ENCODE data around the gene OBSCN.

OBSCN gene

DNA sequence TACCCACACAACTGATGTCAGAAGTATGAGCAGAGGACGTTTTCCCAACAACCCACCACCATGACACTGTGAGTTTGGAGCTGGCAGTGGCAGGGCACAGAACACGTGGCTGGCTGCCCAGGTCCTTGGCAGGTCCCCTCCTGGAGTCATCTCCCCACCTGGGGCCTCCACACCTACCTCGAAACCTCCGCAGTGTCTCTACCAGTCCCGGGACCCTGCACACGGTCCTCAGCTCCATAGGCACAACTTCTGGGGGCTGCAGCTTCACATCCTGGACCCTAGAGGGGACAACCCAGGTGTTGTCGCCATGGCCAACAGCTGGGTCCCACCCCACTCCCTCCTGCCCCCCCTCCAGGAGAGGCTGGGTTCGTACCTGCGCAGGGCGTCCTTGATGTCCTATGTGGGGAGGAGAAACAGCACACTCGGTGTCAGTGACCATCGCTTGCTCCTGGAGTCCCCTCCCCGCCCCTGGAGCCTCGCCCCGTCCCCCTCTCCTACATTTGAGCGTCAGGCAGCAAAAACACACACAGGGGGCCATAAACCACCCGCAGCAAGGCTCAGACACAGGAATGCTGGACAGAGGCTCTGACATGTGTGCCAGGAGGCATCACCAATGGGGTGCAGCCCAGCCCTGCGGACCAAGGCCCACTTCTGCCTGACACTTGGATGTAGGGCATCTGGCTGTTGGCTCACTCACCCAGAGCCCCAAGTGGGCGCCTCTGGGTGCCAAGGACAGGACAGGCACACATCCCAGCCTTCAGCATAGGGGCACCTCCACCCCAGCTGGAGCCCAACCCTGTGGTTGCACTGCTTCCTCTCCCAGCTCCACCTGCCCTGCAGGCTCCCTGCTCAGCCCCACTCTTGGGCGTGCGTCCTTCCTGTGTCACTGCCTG is 189.2 kb downstream of the OBSCN start:
- Histone ChIP-seq H3K4me1 (ENCODE audit: insufficient read depth, low read length) (no peaks in the 10 kb centered on the region), H3K9me3 (ENCODE audit: low read length) (no peaks in the 10 kb centered on the region), H3K4me3 (ENCODE audit: low read length) (no peak overlapping the region), H3K36me3 (ENCODE audit: insufficient read depth, low read length) (peaks cover 76% of the 10 kb centered on the region), H2AFZ (ENCODE audit: low read depth, low read length) (no peak overlapping the region), H3K27me3 (ENCODE audit: insufficient read depth, low read length) (no peaks in the 10 kb centered on the region)

DNA sequence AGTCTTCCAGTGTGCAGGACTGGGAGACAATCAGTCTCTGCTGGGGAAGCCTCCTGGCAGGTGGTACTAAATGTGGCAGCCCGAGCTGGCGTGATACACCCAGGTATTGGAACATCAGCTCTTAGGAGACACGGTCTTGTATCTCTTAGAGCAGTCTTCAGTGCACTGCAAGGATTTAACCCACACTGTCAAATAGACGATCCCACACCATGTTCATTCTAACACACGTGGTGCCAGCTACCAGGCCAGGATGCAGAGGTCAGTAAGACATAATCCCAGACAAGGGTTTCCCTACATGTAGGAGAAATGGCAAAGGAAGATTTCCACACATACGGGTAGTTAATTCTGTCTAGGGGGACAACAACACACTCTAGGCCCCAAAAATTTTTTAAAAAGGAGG is 190.1 kb downstream of the OBSCN start:
- no peak overlapping the region for H3K4me3 ChIP-seq (ENCODE audit: low read length)
- no peaks in the 10 kb centered on the region for H3K4me1 ChIP-seq (ENCODE audit: insufficient read depth, low read length)
- H3K9me3 ChIP-seq (ENCODE audit: low read length): no peaks in the 10 kb centered on the region
- no peaks in the 10 kb centered on the region for H3K27me3 ChIP-seq (ENCODE audit: insufficient read depth, low read length)
- no peak overlapping the region for H2AFZ ChIP-seq (ENCODE audit: low read depth, low read length)
- peaks cover 80% of the 10 kb centered on the region for H3K36me3 ChIP-seq (ENCODE audit: insufficient read depth, low read length)

DNA sequence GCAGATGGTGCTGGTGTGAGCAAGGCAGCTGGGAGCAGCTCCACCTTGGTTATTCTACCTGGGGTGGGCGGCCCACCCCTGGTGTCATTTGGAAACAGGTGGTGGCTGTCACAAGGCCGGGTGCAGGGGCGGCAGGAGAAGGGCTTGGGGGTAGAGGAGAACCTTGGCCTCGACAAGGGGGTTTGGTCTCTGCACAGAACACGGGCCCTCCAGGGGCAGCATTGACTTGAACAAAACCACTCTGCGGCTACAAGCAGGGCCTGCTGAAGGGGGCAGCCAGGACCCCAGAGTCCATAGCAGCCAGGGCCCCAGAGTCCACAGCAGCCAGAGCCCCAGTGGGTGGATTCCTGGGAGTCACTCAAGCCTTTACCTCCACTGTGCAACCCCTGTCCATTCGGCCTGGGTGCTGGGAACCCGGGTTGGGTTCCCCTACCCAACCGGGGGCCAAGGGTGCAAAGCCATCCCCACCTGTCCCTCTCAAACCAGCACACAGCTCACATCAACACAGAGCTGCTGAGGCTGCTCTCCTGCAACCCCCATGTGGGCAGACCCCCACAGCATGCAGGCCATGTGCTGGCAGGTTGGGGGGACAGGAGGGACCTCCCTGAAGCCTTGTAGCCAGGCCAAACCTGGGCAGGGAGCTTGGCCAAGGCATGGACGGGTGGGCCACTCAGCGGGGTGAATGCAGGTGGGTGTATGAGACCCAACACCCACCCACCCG is 191.1 kb downstream of the OBSCN start:
- Histone ChIP-seq H2AFZ (ENCODE audit: low read depth, low read length) (no peak overlapping the region), H3K27me3 (ENCODE audit: insufficient read depth, low read length) (no peaks in the 10 kb centered on the region), H3K4me1 (ENCODE audit: insufficient read depth, low read length) (no peaks in the 10 kb centered on the region), H3K36me3 (ENCODE audit: insufficient read depth, low read length) (peaks cover 79% of the 10 kb centered on the region), H3K9me3 (ENCODE audit: low read length) (no peaks in the 10 kb centered on the region), H3K4me3 (ENCODE audit: low read length) (no peak overlapping the region)

DNA sequence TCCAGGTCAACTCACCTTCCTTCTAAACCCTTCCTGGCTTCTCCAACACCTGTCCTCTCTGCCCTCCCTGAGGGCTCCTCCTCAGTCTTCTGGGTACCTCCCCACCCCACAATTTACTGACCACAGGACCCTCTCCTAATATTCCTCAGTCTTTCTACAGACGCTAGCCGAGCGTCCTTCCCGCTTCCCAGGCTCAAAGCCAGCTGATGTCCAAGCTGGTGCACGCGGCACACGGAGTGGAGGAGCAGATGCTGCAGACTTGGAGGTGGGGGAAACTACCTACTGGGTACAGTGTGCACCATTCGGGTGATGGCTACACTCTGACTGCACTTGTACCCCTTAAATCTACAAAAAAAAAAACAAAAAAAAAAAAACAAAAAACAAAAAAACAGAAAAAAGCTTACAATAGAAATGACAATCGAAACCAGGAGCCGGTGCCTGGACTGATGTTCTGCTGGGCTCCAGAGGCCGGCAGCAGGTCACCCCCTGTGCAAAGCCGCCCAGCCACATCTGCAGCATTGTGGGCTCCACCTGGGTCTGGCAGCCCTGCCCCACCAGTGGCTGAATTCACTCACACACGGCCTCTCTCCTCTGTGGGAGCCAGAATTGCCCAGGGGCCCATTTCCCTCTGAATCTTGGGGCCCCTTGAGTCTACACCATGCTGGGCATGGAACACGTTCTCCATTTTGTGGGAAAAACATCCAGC is 191.8 kb downstream of the OBSCN start:
- no peaks in the 10 kb centered on the region for H3K9me3 ChIP-seq (ENCODE audit: low read length)
- no peaks in the 10 kb centered on the region for H3K27me3 ChIP-seq (ENCODE audit: insufficient read depth, low read length)
- H3K36me3 ChIP-seq (ENCODE audit: insufficient read depth, low read length): peaks cover 78% of the 10 kb centered on the region
- peaks cover 6% of the 10 kb centered on the region for H3K4me1 ChIP-seq (ENCODE audit: insufficient read depth, low read length)
- H2AFZ ChIP-seq (ENCODE audit: low read depth, low read length): no peak overlapping the region
- H3K4me3 ChIP-seq (ENCODE audit: low read length): no peak overlapping the region

DNA sequence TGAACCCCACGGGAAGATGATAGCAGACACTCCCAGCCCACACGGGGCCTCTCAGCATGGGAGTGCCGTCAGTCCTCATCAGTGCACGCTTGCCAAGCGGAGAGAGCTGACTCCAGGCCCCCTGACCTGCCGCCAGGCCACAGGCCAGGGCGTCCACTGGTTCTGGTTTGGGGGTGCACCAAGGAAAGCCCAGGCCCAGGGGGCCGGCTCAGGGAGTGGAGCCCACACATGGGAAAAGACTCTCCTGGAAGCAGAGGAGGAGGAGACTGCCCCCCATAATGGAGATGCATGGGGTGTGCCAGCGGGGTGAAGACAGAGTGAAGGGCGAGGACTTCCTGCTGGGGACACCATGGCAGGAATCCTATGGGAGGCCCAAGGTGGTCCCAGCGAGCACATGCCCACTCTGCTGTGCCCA is 192.4 kb downstream of the OBSCN start:
- Histone ChIP-seq H3K36me3 (ENCODE audit: insufficient read depth, low read length) (peaks cover 73% of the 10 kb centered on the region), H3K9me3 (ENCODE audit: low read length) (no peaks in the 10 kb centered on the region), H2AFZ (ENCODE audit: low read depth, low read length) (no peak overlapping the region), H3K4me1 (ENCODE audit: insufficient read depth, low read length) (peaks cover 11% of the 10 kb centered on the region), H3K27me3 (ENCODE audit: insufficient read depth, low read length) (no peaks in the 10 kb centered on the region), H3K4me3 (ENCODE audit: low read length) (no peak overlapping the region)

DNA sequence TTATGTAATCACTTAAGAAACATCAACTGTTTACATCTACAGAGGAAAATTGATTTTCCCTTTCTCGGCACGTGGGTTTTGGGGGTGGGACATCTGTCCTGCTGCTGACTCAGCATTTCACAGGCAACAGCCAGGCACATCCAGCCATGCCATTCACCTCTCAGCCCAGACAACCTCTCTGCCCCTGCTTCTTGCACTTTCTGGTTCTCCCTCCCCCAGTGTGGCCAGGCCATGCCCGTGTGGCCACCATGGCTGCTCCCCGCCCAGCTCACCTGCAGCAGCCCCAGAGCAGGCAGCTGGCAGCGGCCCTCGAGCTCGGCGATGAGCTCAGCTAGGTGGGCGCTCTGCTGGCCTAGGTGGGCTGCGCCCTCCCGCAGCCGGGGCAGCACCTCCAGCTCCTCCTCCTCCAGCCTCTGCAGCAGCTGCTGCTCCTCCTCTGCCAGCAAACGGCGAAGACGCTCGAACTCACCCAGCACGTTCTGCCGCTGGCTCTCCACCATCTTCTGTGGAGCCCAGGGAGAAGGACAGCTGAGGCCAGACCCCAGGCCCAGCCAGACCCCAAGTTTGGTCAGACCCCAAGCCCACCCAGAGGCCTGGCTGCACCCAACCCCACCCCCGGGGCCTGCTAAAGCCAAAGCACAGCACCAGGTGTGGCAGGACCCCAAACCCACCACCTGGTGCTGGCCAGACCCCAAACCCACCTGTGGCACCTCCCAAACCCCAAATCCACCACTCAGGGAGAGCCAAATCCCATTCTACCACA is 193.0 kb downstream of the OBSCN start:
- H3K9me3 ChIP-seq (ENCODE audit: low read length): no peaks in the 10 kb centered on the region
- H3K4me3 ChIP-seq (ENCODE audit: low read length): no peak overlapping the region
- H3K36me3 ChIP-seq (ENCODE audit: insufficient read depth, low read length): peaks cover 67% of the 10 kb centered on the region
- no peak overlapping the region for H2AFZ ChIP-seq (ENCODE audit: low read depth, low read length)
- peaks cover 17% of the 10 kb centered on the region for H3K4me1 ChIP-seq (ENCODE audit: insufficient read depth, low read length)
- H3K27me3 ChIP-seq (ENCODE audit: insufficient read depth, low read length): no peaks in the 10 kb centered on the region

DNA sequence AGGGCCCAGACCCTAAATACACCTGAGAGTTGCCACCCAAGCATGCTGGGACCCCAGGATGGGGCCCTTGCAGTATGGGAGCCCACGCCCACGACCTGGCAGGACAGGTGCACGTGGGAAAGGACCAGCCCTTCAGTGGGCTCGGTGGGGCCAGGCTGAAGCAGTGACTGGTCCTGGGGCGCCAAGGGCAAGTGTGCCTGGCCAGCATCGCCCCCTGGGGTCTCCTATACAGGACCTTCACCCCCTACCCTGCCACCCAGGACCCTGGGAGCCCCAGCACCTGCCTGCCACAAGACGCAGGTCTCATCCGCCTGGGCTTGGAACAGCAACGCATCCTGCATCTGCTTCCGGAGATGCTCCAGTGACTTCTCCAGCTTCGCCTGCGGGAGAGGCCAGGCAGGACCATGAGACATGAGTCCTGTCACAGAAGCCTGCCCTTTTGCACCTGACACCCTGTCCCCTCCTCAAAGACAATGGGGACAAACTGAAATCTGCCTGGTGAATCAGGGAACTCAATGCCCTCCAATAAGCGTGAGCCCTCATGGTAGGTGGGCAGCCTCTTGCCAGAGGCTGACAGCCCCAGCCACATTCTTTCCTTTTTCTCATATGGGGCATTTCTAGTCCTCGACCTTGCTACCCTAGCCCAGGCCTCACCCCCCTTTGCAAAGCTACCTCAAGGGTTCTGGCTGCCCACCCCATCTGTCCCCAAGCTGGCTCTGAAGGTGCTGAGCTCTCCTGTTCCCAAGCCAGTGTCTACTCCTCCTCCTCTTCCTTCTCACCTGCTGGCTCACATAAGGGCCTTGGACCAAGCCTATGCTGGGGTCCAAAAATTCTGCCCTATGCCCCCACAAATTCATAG is 194.2 kb downstream of the OBSCN start:
- Histone ChIP-seq H3K27me3 (ENCODE audit: insufficient read depth, low read length) (no peaks in the 10 kb centered on the region), H2AFZ (ENCODE audit: low read depth, low read length) (no peak overlapping the region), H3K36me3 (ENCODE audit: insufficient read depth, low read length) (peaks cover 56% of the 10 kb centered on the region), H3K4me1 (ENCODE audit: insufficient read depth, low read length) (peaks cover 17% of the 10 kb centered on the region), H3K4me3 (ENCODE audit: low read length) (no peak overlapping the region), H3K9me3 (ENCODE audit: low read length) (no peaks in the 10 kb centered on the region)

DNA sequence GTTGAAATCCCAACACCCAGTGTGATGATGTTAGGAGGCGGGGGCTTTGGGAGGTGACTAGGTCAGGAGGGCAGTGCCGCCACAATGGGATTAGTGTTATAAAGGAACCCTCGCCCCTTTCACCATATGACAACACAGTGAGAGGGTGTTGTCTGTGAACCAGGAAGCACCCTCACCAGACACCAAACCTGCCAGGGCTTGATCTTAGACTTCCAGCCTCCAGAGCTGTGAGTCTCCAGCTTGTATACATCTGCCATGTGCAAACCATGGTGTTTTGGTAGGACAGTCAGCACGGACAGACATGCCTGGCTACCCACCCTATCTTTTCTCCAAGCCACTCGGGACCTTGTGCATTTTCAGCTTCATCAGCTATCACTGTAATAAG is 194.8 kb downstream of the OBSCN start:
- H3K36me3 ChIP-seq (ENCODE audit: insufficient read depth, low read length): peaks cover 50% of the 10 kb centered on the region
- no peak overlapping the region for H2AFZ ChIP-seq (ENCODE audit: low read depth, low read length)
- H3K4me1 ChIP-seq (ENCODE audit: insufficient read depth, low read length): peaks cover 21% of the 10 kb centered on the region
- no peaks in the 10 kb centered on the region for H3K27me3 ChIP-seq (ENCODE audit: insufficient read depth, low read length)
- no peaks in the 10 kb centered on the region for H3K9me3 ChIP-seq (ENCODE audit: low read length)
- no peak overlapping the region for H3K4me3 ChIP-seq (ENCODE audit: low read length)

DNA sequence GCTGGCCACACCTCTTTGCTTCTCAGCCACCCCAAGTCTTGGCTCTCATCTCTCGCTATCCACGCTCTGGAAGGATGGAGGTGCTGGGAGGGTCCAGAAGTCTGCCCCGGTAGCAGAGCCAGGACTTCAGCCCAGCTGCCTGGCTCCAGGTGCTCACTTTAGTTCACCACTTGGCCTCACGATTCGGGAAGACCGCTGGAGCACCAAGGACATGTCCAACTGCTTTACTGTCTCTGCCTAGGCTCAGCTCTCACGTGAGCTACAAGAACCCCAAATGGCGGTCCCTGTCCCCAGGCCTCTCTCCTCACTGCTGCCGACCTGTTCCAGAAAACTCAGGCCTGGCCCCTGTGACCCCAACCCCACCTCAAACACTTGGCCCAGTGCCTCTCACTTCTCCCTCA is 195.4 kb downstream of the OBSCN start:
- Histone ChIP-seq H3K36me3 (ENCODE audit: insufficient read depth, low read length) (peaks cover 47% of the 10 kb centered on the region), H2AFZ (ENCODE audit: low read depth, low read length) (no peak overlapping the region)

DNA sequence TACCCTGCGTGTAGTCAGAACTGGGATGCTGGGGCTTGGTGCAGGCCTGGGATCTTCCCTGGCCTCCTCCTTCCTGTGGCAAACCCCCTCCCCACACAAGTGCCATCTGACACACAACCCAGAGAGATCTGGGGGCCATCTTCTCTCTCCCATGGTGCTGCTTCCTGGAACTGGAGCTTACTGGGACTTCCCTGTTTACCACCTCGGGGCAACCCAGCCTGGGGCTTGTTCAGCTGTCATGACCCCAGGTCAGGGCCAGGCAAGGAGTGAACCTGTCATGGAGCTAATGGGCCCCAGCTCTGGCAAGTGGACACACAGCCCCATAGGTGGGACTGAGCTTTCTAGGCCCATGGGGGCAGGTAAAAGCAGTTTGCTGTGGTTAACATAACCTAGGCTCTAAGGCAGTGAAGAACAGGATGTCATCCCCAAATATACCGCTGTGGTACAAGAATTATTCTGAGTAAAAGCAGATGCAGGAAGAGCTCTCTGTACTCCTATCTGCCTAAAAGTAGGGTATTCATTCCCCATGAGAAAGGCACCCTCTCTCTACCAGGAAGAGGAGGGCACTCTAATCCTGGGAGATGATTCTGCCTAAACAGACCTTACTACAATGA is 196.4 kb downstream of the OBSCN start:
- H2AFZ ChIP-seq (ENCODE audit: low read depth, low read length): no peak overlapping the region
- H3K4me3 ChIP-seq (ENCODE audit: low read length): peak overlapping the region; percentile 98
- H3K9me3 ChIP-seq (ENCODE audit: low read length): no peaks in the 10 kb centered on the region
- no peaks in the 10 kb centered on the region for H3K27me3 ChIP-seq (ENCODE audit: insufficient read depth, low read length)
- peaks cover 26% of the 10 kb centered on the region for H3K4me1 ChIP-seq (ENCODE audit: insufficient read depth, low read length)
- H3K36me3 ChIP-seq (ENCODE audit: insufficient read depth, low read length): peaks cover 41% of the 10 kb centered on the region

More for the DNA sequence above, 195.4 kb downstream of the OBSCN start:
- Histone ChIP-seq H3K9me3 (ENCODE audit: low read length) (no peaks in the 10 kb centered on the region), H3K4me3 (ENCODE audit: low read length) (no peak overlapping the region), H3K4me1 (ENCODE audit: insufficient read depth, low read length) (peaks cover 26% of the 10 kb centered on the region), H3K27me3 (ENCODE audit: insufficient read depth, low read length) (no peaks in the 10 kb centered on the region)

DNA sequence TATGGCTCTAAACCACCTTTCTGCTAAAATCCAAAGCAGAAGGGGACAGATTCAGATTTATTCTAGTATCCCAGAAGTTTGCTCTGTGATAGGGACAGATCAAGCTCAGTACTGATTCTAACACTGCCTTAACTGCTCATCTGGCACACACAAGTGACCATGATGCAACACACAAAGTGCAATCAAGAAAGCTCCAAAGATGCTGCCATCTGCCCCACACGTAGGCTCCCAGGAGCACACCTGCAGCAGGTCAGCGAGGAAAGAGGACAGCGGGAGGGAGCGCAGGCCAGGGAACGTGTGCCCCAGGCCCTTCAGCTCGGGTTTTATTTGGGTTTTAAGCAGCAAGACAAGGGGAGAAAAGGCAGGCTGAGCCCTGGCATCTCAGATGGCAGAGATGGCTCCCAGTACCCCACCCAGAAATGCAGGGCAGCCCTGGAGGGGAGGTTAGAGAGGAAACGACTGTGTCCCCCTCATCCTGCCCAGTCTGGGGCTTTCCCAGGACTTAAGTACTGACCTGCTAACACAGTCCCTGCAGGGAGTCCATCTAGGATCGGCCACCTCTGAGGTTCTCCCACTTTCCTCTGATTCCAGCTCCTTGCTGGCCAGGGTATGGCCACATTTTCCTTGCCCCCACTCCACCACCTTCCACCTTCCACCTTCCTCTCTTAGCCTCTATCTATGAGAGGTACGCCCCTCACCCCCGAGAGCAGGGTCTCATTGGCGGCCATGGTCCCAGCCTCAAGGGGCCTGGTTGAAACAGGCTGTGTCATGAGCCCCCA is 197.5 kb downstream of the OBSCN start:
- H3K36me3 ChIP-seq (ENCODE audit: insufficient read depth, low read length): peaks cover 36% of the 10 kb centered on the region
- peaks cover 26% of the 10 kb centered on the region for H3K4me1 ChIP-seq (ENCODE audit: insufficient read depth, low read length)
- H3K4me3 ChIP-seq (ENCODE audit: low read length): peak overlapping the region; percentile 98
- peaks cover 2% of the 10 kb centered on the region for H3K9me3 ChIP-seq (ENCODE audit: low read length)
- H2AFZ ChIP-seq (ENCODE audit: low read depth, low read length): no peak overlapping the region
- no peaks in the 10 kb centered on the region for H3K27me3 ChIP-seq (ENCODE audit: insufficient read depth, low read length)

Measured in neuron (in vitro differentiated cells).